Keratinocyte (primary cell): Measurements from ENCODE around the gene EMILIN1. TPM values are rescaled to one million over a fixed set of nuclear protein-coding genes. Genes with fewer than 3 reads are reported as not detected.

ENCODE experiments used
- DNase-seq: peaks from one replicate; pipeline ENCODE4 v3.0.0-alpha.2; 2011; ENCODE audit warnings: low read depth, missing footprints, low spot score
- FAIRE-seq: peaks from 2 replicates; lab custom pipeline; 2011; peaks lifted over from hg19 to GRCh38; lab: Jason Lieb, UNC
- H2AFZ ChIP-seq: 2 replicates; pipeline ENCODE4 v1.6.0; 2012; ENCODE audit warnings: low read length, control low read depth, inconsistent platforms; ENCODE audit not compliant: control insufficient read depth
- H3K27ac ChIP-seq: 2 replicates; pipeline ENCODE4 v1.5.1; 2011; ENCODE audit warnings: low read length; ENCODE audit not compliant: control insufficient read depth, insufficient read depth
- H3K27me3 ChIP-seq: 3 replicates; pipeline ENCODE4 v1.6.0; 2011; ENCODE audit warnings: low read length; ENCODE audit not compliant: control insufficient read depth, insufficient read depth; ENCODE audit errors: extremely low read depth
- H3K36me3 ChIP-seq, 2 experiments: 2 replicates in 1 of 2; 3 replicates in 1 of 2; pipeline ENCODE4 v1.5.1; 2011; ENCODE audit warnings: low read length in 2 of 2, mild to moderate bottlenecking in 1 of 2; ENCODE audit not compliant: control insufficient read depth in 2 of 2, insufficient read depth in 2 of 2; ENCODE audit errors: extremely low read depth in 1 of 2
- H3K4me1 ChIP-seq: 3 replicates; pipeline ENCODE4 v1.5.1; 2011; ENCODE audit warnings: low read length; ENCODE audit not compliant: control insufficient read depth, insufficient read depth; ENCODE audit errors: extremely low read depth
- H3K4me2 ChIP-seq: 3 replicates; pipeline ENCODE4 v1.6.0; 2011; ENCODE audit warnings: low read depth, low read length; ENCODE audit not compliant: control insufficient read depth, insufficient read depth; ENCODE audit errors: extremely low read depth
- H3K4me3 ChIP-seq, 3 experiments: fragments of 200-600 bp in 1 of 3; sonication (generic) in 1 of 3; 2 replicates in 2 of 3; 3 replicates in 1 of 3; pipeline ENCODE4 v1.5.1; 2011 to 2016; ENCODE audit warnings: low read length in 3 of 3, mild to moderate bottlenecking in 3 of 3, control low read depth in 2 of 3, inconsistent platforms in 1 of 3, low read depth in 1 of 3, mixed read lengths in 1 of 3, mixed run types in 1 of 3, moderate library complexity in 1 of 3; ENCODE audit not compliant: control insufficient read depth in 2 of 3, insufficient read depth in 2 of 3; ENCODE audit errors: extremely low read depth in 1 of 3
- H3K79me2 ChIP-seq: 2 replicates; pipeline ENCODE4 v1.6.0; 2012; ENCODE audit warnings: low read length; ENCODE audit not compliant: control insufficient read depth, insufficient read depth
- H3K9ac ChIP-seq: 3 replicates; pipeline ENCODE4 v1.6.0; 2011; ENCODE audit warnings: low read length; ENCODE audit not compliant: control insufficient read depth, insufficient read depth; ENCODE audit errors: extremely low read depth
- H3K9me1 ChIP-seq: 3 replicates; pipeline ENCODE4 v1.6.0; 2011; ENCODE audit warnings: low read length; ENCODE audit not compliant: control insufficient read depth, insufficient read depth; ENCODE audit errors: extremely low read depth
- H3K9me3 ChIP-seq: 2 replicates; pipeline ENCODE4 v1.5.1; 2012; ENCODE audit warnings: low read depth, low read length; ENCODE audit not compliant: control insufficient read depth
- H4K20me1 ChIP-seq: 3 replicates; pipeline ENCODE4 v1.6.0; 2011; ENCODE audit warnings: low read length; ENCODE audit not compliant: control insufficient read depth, insufficient read depth; ENCODE audit errors: extremely low read depth
- CTCF ChIP-seq, 3 experiments: IDR thresholded peaks in 1 of 3; conservative IDR thresholded peaks in 1 of 3; optimal IDR thresholded peaks in 1 of 3; 2 replicates in 2 of 3; 3 replicates in 1 of 3; pipeline versions ENCODE3 to v1.5.1; 2011; ENCODE audit warnings: low read length in 3 of 3, mild to moderate bottlenecking in 3 of 3, moderate library complexity in 2 of 3, control low read depth in 1 of 3, inconsistent platforms in 1 of 3; ENCODE audit not compliant: insufficient read depth in 2 of 3; ENCODE audit errors: extremely low read depth in 1 of 3
- EZH2 ChIP-seq: IDR thresholded peaks from one replicate; pipeline ENCODE4 v1.6.1; 2012; ENCODE audit warnings: inconsistent platforms, mild to moderate bottlenecking, low read length, moderate library complexity
- dilution Hi-C: fragments of 300-500 bp; cut with MboI; formaldehyde crosslinking; loops from one replicate; pipeline ENCODE4 v1.7.0; 2020; ENCODE audit warnings: low sequenced_read_pairs; ENCODE audit not compliant: extremely low pct_ligation_motif_present
- polyA plus RNA-seq, 5 experiments: library from polyadenylated mRNA; depleted of rRNA in 3 of 5; stranded (reverse) in 3 of 5; stranded (forward) in 1 of 5; unstranded in 1 of 5; fragments of >200 nt; gene quantifications; 1 replicate in 1 of 5; 2 replicates in 3 of 5; 3 replicates in 1 of 5; pipeline versions ENCODE4 v1.2.1 to v1.2.3, GENCODE V29; 2011 to 2012; ENCODE audit warnings: missing spikeins in 2 of 5, low read depth in 1 of 5, low replicate concordance in 1 of 5

Gene EMILIN1
- polyA plus RNA-seq, 1 donor (not counting 4 experiments of a cell fraction or from before 2014, with no cell fraction given) = 0.03 TPM

- Histone ChIP-seq H3K27me3 (no peaks in the 10 kb centered on the region), H3K9me1 (no peaks in the 10 kb centered on the region), H3K9me3 (no peaks in the 10 kb centered on the region), H3K79me2 (peaks cover 8% of the 10 kb centered on the region), H3K36me3 (peaks cover 55 to 61% of the 10 kb centered on the region in 2 experiments), H3K9ac (no peak overlapping the region), H4K20me1 (peaks cover 2% of the 10 kb centered on the region), H3K4me2 (no peak overlapping the region), H3K4me3 (no peak overlapping the region), H3K27ac (no peak overlapping the region), H2AFZ (no peak overlapping the region), H3K4me1 (no peaks in the 10 kb centered on the region)
- TF ChIP-seq CTCF (optimal IDR thresholded peaks at IDR 0.05 in 1 of 3, IDR thresholded peaks at IDR 0.05 in 1 of 3, conservative IDR thresholded peaks at IDR 0.05 in 1 of 3; ENCODE audit: extremely low read depth in 1 of 3, insufficient read depth in 2 of 3, low read length in 3 of 3) (no peak), EZH2 (no peak)
- dilution Hi-C loops = no loop called here
- FAIRE-seq = no peak
- DNase-seq = no peak
Observed at GRCh38 chr2:27039426-27039825, 39.0 kb upstream of the EMILIN1 start.

GRCh38 chr2:27039871-27040270 lies 38.5 kb upstream of the EMILIN1 start:
- Histone ChIP-seq H3K4me2 (no peak overlapping the region), H3K4me1 (no peaks in the 10 kb centered on the region), H3K79me2 (peaks cover 8% of the 10 kb centered on the region), H3K27ac (no peak overlapping the region), H3K9me3 (no peaks in the 10 kb centered on the region), H3K4me3 (no peak overlapping the region), H4K20me1 (peaks cover 2% of the 10 kb centered on the region), H3K9ac (no peak overlapping the region), H3K9me1 (no peaks in the 10 kb centered on the region), H2AFZ (no peak overlapping the region), H3K36me3 (peaks cover 55 to 59% of the 10 kb centered on the region in 2 experiments), H3K27me3 (no peaks in the 10 kb centered on the region)
- TF ChIP-seq EZH2 (no peak), CTCF (optimal IDR thresholded peaks at IDR 0.05 in 1 of 3, IDR thresholded peaks at IDR 0.05 in 1 of 3, conservative IDR thresholded peaks at IDR 0.05 in 1 of 3; ENCODE audit: extremely low read depth in 1 of 3, insufficient read depth in 2 of 3, low read length in 3 of 3) (no peak)
- dilution Hi-C loops = no loop called here
- no peak for DNase-seq
- no peak for FAIRE-seq
